Measurements from ENCODE around the gene INTS3. TPM values are rescaled to one million over a fixed set of nuclear protein-coding genes. Genes with fewer than 3 reads are reported as not detected.

Gene INTS3
- total and polyA plus RNA-seq, 2 of the 8 experiments (the other 6 are each of a cell fraction or from before 2014, with no cell fraction given): 66.8 to 93.2 TPM

- CTCF ChIA-PET (ENCODE audit: partially characterized antibody): interaction anchor here (0.6 to 2.9 kb wide), 44 partner anchors 10 to 1116 kb away, joined by 3 to 19 read pairs (median 5); partner anchors contain the start of genes CREB3L4, DENND4B, JTB and RAB13
- no peak overlapping the region for H3K27ac ChIP-seq (ENCODE audit: low read depth, low read length)
- H3K14ac ChIP-seq (ENCODE audit: insufficient read length): no peak overlapping the region
- no peaks in the 10 kb centered on the region; a peak in 1 of 8 replicates for H3K36me3 ChIP-seq (ENCODE audit: control insufficient read depth in 2 of 4, insufficient read depth in 4 of 4, low read length in 3 of 4)
- no peak overlapping the region for H2BK15ac ChIP-seq (ENCODE audit: low read length)
- H4K20me1 ChIP-seq (replicated peaks in 1 of 2; ENCODE audit: control insufficient read depth in 1 of 2, insufficient read depth in 2 of 2, low read length in 2 of 2): peaks cover 0 to 5% of the 10 kb centered on the region in 2 experiments
- no peak overlapping the region for H3K4me3 ChIP-seq (ENCODE audit: extremely low read depth in 1 of 4, insufficient read depth in 2 of 4, low read depth in 3 of 4, low read length in 4 of 4)
- no peak overlapping the region for H2BK120ac ChIP-seq (replicated peaks; ENCODE audit: low read depth, low read length)
- no peak overlapping the region for H2AFZ ChIP-seq (ENCODE audit: low read length)
- H3K23ac ChIP-seq (ENCODE audit: insufficient read length): no peak overlapping the region
- H3K79me2 ChIP-seq (ENCODE audit: control insufficient read depth in 1 of 2, insufficient read depth in 2 of 2, low read length in 2 of 2): no peaks in the 10 kb centered on the region
- H3K27me3 ChIP-seq (replicated peaks in 1 of 4; ENCODE audit: control insufficient read depth in 3 of 4, extremely low read depth in 1 of 4, insufficient read depth in 3 of 4, low read length in 3 of 4): no peaks in the 10 kb centered on the region
- FAIRE-seq: peak; percentile 97
- peak overlapping the region; percentile 85; the same call in 1 of the 2 replicates for H2BK12ac ChIP-seq (ENCODE audit: low read depth, low read length)
- POLR2A ChIA-PET (ENCODE audit: partially characterized antibody): interaction anchor here (0.7 to 15.1 kb wide), 11 partner anchors 10 to 196 kb away, joined by 3 to 153 read pairs (median 3); partner anchors contain the start of genes CREB3L4, DENND4B, GATAD2B and RPS27
- 0 out of 2 replicates have a peak overlapping the region, but pooled peaks have one; percentile 75 for H2BK5ac ChIP-seq (ENCODE audit: low read depth, low read length)
- H3K56ac ChIP-seq (replicated peaks; ENCODE audit: insufficient read length, low read depth, low read length): no peak overlapping the region
- peak overlapping the region; percentile 71 for H4K91ac ChIP-seq (replicated peaks; ENCODE audit: insufficient read length, low read length)
- H3K9ac ChIP-seq (replicated peaks in 1 of 4; ENCODE audit: extremely low read depth in 1 of 4, low read depth in 3 of 4, low read length in 3 of 4): 0 out of 7 replicates have a peak overlapping the region, but pooled peaks of 1 of the 4 experiments have one; percentile 1
- whole genome bisulfite sequencing, 2 experiments (ENCODE audit: extremely low coverage in 1 of 2, insufficient coverage in 1 of 2, insufficient read length in 1 of 2, insufficient replicate concordance in 2 of 2, low coverage in 1 of 2, low lambda C conversion rate in 2 of 2, missing lambda C conversion rate in 1 of 2): 69% methylated on average over 26 of the region's 26 CpGs; no CpG with 5 or more reads in 1 of the 2 experiments
- H3K9me3 ChIP-seq (ENCODE audit: insufficient read depth in 2 of 2, low read depth in 1 of 2, low read length in 1 of 2): no peaks in the 10 kb centered on the region
- no peak overlapping the region for H3K18ac ChIP-seq (ENCODE audit: extremely low read depth, low read length)
- no peaks in the 10 kb centered on the region; the same call in 1 of the 2 replicates for H3K23me2 ChIP-seq (ENCODE audit: low read depth, low read length)
- H3K4ac ChIP-seq (replicated peaks; ENCODE audit: insufficient read length, low read depth, low read length): no peak overlapping the region
- H4K8ac ChIP-seq (ENCODE audit: extremely low read depth, insufficient read depth, low read length): no peak overlapping the region; the same call in 1 of the 2 replicates
- H3K79me1 ChIP-seq (ENCODE audit: low read depth, low read length): no peaks in the 10 kb centered on the region
- peak overlapping the region; percentile 86; the same call in 1 of the 2 replicates for H2BK20ac ChIP-seq (ENCODE audit: low read length)
- H3K4me2 ChIP-seq (ENCODE audit: insufficient read depth in 1 of 2, low read depth in 2 of 2, low read length in 2 of 2): no peak overlapping the region
- H2AK5ac ChIP-seq (ENCODE audit: low read depth, low read length): peak overlapping the region; percentile 4; the same call in 1 of the 2 replicates
- peaks cover 6 to 32% (median 22%) of the 10 kb centered on the region in 4 experiments for H3K4me1 ChIP-seq (replicated peaks in 1 of 4; ENCODE audit: control insufficient read depth in 3 of 4, insufficient read depth in 4 of 4, low read length in 3 of 4)
- DNase-seq (ENCODE audit: low read depth in 1 of 2, low spot score in 2 of 2): peak; percentile 59 to 94
- H4K5ac ChIP-seq (ENCODE audit: insufficient read length, low read depth, low read length): no peak overlapping the region
- TF ChIP-seq, protein P1, sequence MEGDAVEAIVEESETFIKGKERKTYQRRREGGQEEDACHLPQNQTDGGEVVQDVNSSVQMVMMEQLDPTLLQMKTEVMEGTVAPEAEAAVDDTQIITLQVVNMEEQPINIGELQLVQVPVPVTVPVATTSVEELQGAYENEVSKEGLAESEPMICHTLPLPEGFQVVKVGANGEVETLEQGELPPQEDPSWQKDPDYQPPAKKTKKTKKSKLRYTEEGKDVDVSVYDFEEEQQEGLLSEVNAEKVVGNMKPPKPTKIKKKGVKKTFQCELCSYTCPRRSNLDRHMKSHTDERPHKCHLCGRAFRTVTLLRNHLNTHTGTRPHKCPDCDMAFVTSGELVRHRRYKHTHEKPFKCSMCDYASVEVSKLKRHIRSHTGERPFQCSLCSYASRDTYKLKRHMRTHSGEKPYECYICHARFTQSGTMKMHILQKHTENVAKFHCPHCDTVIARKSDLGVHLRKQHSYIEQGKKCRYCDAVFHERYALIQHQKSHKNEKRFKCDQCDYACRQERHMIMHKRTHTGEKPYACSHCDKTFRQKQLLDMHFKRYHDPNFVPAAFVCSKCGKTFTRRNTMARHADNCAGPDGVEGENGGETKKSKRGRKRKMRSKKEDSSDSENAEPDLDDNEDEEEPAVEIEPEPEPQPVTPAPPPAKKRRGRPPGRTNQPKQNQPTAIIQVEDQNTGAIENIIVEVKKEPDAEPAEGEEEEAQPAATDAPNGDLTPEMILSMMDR (IDR thresholded peaks at IDR 0.05; ENCODE audit: control extremely low read depth in 1 of 3, insufficient read depth in 1 of 3, low read depth in 1 of 3, low read length in 3 of 3): peak in 2 of 3 experiments; percentile 81 to 85; a peak in 3 of 4 replicates
- TF ChIP-seq TCF12 (IDR thresholded peaks at IDR 0.05; ENCODE audit: low read depth, low read length) (peak; percentile 91), RNF2 (IDR thresholded peaks at IDR 0.05; ENCODE audit: borderline replicate concordance, low read depth, low read length, missing control alignments, poor library complexity, severe bottlenecking) (no peak), NANOG (IDR thresholded peaks at IDR 0.05; ENCODE audit: insufficient read depth, low read depth, low read length, poor library complexity, severe bottlenecking) (no peak), SP1 (IDR thresholded peaks at IDR 0.05; ENCODE audit: low read depth, low read length) (0 out of 2 replicates have a peak, but pooled peaks have one; percentile 12)
- TF ChIP-seq, protein P2, sequence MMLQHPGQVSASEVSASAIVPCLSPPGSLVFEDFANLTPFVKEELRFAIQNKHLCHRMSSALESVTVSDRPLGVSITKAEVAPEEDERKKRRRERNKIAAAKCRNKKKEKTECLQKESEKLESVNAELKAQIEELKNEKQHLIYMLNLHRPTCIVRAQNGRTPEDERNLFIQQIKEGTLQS (IDR thresholded peaks at IDR 0.05; ENCODE audit: insufficient read depth, low read depth, low read length): 0 out of 2 replicates have a peak, but pooled peaks have one; percentile 10
Observed at GRCh38 chr1:153796786-153797659, 69.2 kb downstream of the INTS3 start.

Measured in H1 (cell line).